GM23338 (cell line): ENCODE data around the gene HHIP. TPM values are rescaled to one million over a fixed set of nuclear protein-coding genes. Genes with fewer than 3 reads are reported as not detected.

Experiments
- ATAC-seq: fragments of 200-7000 bp; cut with Tn5 transposase; 3 replicates; pipeline ENCODE4 v1.9.1; 2020
- DNase-seq: peaks from one replicate; pipeline ENCODE4 v3.0.0-alpha.2; 2015; ENCODE audit warnings: low spot score
- H2AFZ ChIP-seq: fragments of 200-600 bp; sonication (generic); 2 replicates; pipeline ENCODE4 v1.8.0; 2016; ENCODE audit warnings: antibody characterized with exemption, mild to moderate bottlenecking, moderate library complexity
- H3F3A ChIP-seq: fragments of 200-600 bp; sonication (generic); replicated peaks from 2 replicates; pipeline ENCODE4 v1.8.0; 2017; ENCODE audit warnings: antibody characterized with exemption, mixed run types, low read depth
- H3K27ac ChIP-seq: fragments of 200-600 bp; sonication (generic); 2 replicates; pipeline ENCODE4 v1.6.1; 2016; ENCODE audit warnings: low read depth
- H3K27me3 ChIP-seq: fragments of 200-600 bp; sonication (generic); 2 replicates; pipeline ENCODE4 v1.8.0; 2016; ENCODE audit warnings: mild to moderate bottlenecking, mixed run types, moderate library complexity; ENCODE audit not compliant: insufficient read depth
- H3K36me3 ChIP-seq: fragments of 200-600 bp; sonication (generic); 2 replicates; pipeline ENCODE4 v1.8.0; 2016; ENCODE audit warnings: mild to moderate bottlenecking; ENCODE audit not compliant: insufficient read depth
- H3K4me1 ChIP-seq: fragments of 200-600 bp; sonication (generic); 2 replicates; pipeline ENCODE4 v1.8.0; 2016; ENCODE audit warnings: mild to moderate bottlenecking, moderate library complexity; ENCODE audit not compliant: insufficient read depth
- H3K4me2 ChIP-seq: fragments of 200-600 bp; sonication (generic); 2 replicates; pipeline ENCODE4 v1.7.1; 2017; ENCODE audit warnings: mixed run types
- H3K4me3 ChIP-seq: fragments of 200-600 bp; sonication (generic); 2 replicates; pipeline ENCODE4 v1.6.1; 2016; ENCODE audit warnings: mixed run types
- H3K79me2 ChIP-seq: fragments of 200-600 bp; sonication (generic); replicated peaks from 2 replicates; pipeline ENCODE4 v1.8.0; 2017; ENCODE audit warnings: mild to moderate bottlenecking; ENCODE audit not compliant: insufficient read depth
- H3K9me2 ChIP-seq: fragments of 200-600 bp; sonication (generic); 2 replicates; pipeline ENCODE4 v1.8.0; 2017; ENCODE audit not compliant: insufficient read depth
- H4K20me1 ChIP-seq: fragments of 200-600 bp; sonication (generic); replicated peaks from 2 replicates; pipeline ENCODE4 v1.8.0; 2017; ENCODE audit warnings: mild to moderate bottlenecking; ENCODE audit not compliant: insufficient read depth
- H3K27ac Mint-ChIP-seq: 2 replicates; pipeline ENCODE4 v1.8.0; 2020; ENCODE audit warnings: inconsistent platforms, mild to moderate bottlenecking, moderate library complexity, mixed read lengths
- H3K27me3 Mint-ChIP-seq: 3 replicates; pipeline ENCODE4 v1.8.0; 2022; ENCODE audit warnings: low read depth, mild to moderate bottlenecking, moderate library complexity, mixed read lengths, inconsistent platforms; ENCODE audit not compliant: insufficient read depth, poor library complexity
- H3K36me3 Mint-ChIP-seq: 3 replicates; pipeline ENCODE4 v1.8.0; 2021; ENCODE audit warnings: low read depth, mild to moderate bottlenecking, inconsistent platforms, moderate library complexity, mixed read lengths
- H3K4me1 Mint-ChIP-seq: 3 replicates; pipeline ENCODE4 v1.8.0; 2020; ENCODE audit warnings: mild to moderate bottlenecking, inconsistent platforms, mixed read lengths
- H3K4me3 Mint-ChIP-seq: 3 replicates; pipeline ENCODE4 v1.8.0; 2021; ENCODE audit warnings: moderate library complexity, mild to moderate bottlenecking, inconsistent platforms, mixed read lengths
- H3K9me3 Mint-ChIP-seq: 3 replicates; pipeline ENCODE4 v1.8.0; 2020; ENCODE audit warnings: moderate library complexity, mild to moderate bottlenecking, inconsistent platforms, mixed read lengths
- CREB1 ChIP-seq: fragments of 250-450 bp; sonication (Bioruptor Pico); IDR thresholded peaks from 2 replicates; pipeline ENCODE4 v1.5.0; 2020; ENCODE audit warnings: low read depth, mild to moderate bottlenecking, moderate library complexity
- CTCF ChIP-seq, 2 experiments: fragments of 200-600 bp in 1 of 2; sonication (generic) in 1 of 2; conservative IDR thresholded peaks; 2 replicates each; pipeline versions ENCODE4 v1.5.1 to v1.6.1; 2016 to 2017; ENCODE audit warnings: antibody characterized with exemption in 2 of 2, low read depth in 2 of 2, mild to moderate bottlenecking in 2 of 2, moderate library complexity in 1 of 2
- ETS1 ChIP-seq: IDR thresholded peaks from 2 replicates; pipeline ENCODE4 v1.6.1; 2016; ENCODE audit warnings: antibody characterized with exemption
- JUNB ChIP-seq: IDR thresholded peaks from one replicate; pipeline ENCODE4 v1.6.1; 2016; ENCODE audit warnings: antibody characterized with exemption; ENCODE audit not compliant: unreplicated experiment
- NANOG ChIP-seq: IDR thresholded peaks from 2 replicates; pipeline ENCODE4 v1.6.1; 2016; ENCODE audit warnings: antibody characterized with exemption, borderline replicate concordance
- POLR2AphosphoS5 ChIP-seq: IDR thresholded peaks from 2 replicates; pipeline ENCODE4 v1.6.1; 2016; ENCODE audit warnings: antibody characterized with exemption, low read depth
- ZNF331 ChIP-seq: fragments of 250-450 bp; sonication (Bioruptor Pico); IDR thresholded peaks from 2 replicates; pipeline ENCODE4 v1.5.0; 2020; ENCODE audit warnings: low read depth, mild to moderate bottlenecking, moderate library complexity
- ZNF462 ChIP-seq: fragments of 250-450 bp; sonication (Bioruptor Pico); IDR thresholded peaks from 2 replicates; pipeline ENCODE4 v1.5.0; 2020; ENCODE audit warnings: mild to moderate bottlenecking, moderate library complexity
- polyA plus RNA-seq: library from polyadenylated mRNA; unstranded; fragments of >200 nt; fragmentation: Nextera tagmentation; extraction: Ambion mirVana; gene quantifications from 2 replicates; pipeline ENCODE4 v1.2.1, GENCODE V29; 2016
- total RNA-seq: library from RNA; depleted of rRNA; stranded (reverse); fragments of >200 nt; shearing (Covaris generic); gene quantifications from 2 replicates; pipeline ENCODE4 v1.2.3, GENCODE V29; 2014

HHIP gene
- total and polyA plus RNA-seq, 2 experiments from 2014 or later, result 2.5 to 4.2 TPM

- TF ChIP-seq ZNF462 (CRISPR knock-in tag) (no peak), JUNB (no peak)
These were observed 41.5 kb downstream of the HHIP start (continued) for GRCh38 chr4:144687466-144687865.

GRCh38 chr4:144688035-144688569, 42.1 kb downstream of the HHIP start:
- no peaks in the 10 kb centered on the region for H3K9me3 Mint-ChIP-seq
- peaks cover 14% of the 10 kb centered on the region; the same call in 1 of the 2 replicates for H3K4me1 ChIP-seq
- no peak overlapping the region for H3K27ac Mint-ChIP-seq
- TF ChIP-seq JUNB (no peak), NANOG (no peak), ETS1 (no peak), POLR2AphosphoS5 (no peak), CREB1 (CRISPR knock-in tag) (no peak), ZNF331 (CRISPR knock-in tag) (no peak), CTCF (conservative IDR thresholded peaks at IDR 0.05; ENCODE audit: low read depth in 2 of 2) (no peak)

More at GRCh38 chr4:144688035-144688569, 42.1 kb downstream of the HHIP start:
- ATAC-seq (no peak), DNase-seq (peak; percentile 29)
- Histone ChIP-seq H4K20me1 (no peaks in the 10 kb centered on the region), H3K4me3 (no peak overlapping the region), H3K79me2 (no peaks in the 10 kb centered on the region), H3K4me2 (peak overlapping the region; percentile 19; the same call in 1 of the 2 replicates), H3K36me3 (no peaks in the 10 kb centered on the region), H3K9me2 (no peaks in the 10 kb centered on the region), H2AFZ (no peak overlapping the region), H3F3A (no peaks in the 10 kb centered on the region), H3K27me3 (no peaks in the 10 kb centered on the region), H3K27ac (no peak overlapping the region)
- Mint-ChIP-seq H3K36me3 (no peaks in the 10 kb centered on the region), H3K4me1 (peaks cover 12% of the 10 kb centered on the region), H3K4me3 (no peak overlapping the region), H3K27me3 (no peaks in the 10 kb centered on the region)
